Measurements from ENCODE around the gene RTP2. TPM values are rescaled to one million over a fixed set of nuclear protein-coding genes. Genes with fewer than 3 reads are reported as not detected.

RTP2 gene
- polyA plus RNA-seq, 1 experiment, result not detected

DNA sequence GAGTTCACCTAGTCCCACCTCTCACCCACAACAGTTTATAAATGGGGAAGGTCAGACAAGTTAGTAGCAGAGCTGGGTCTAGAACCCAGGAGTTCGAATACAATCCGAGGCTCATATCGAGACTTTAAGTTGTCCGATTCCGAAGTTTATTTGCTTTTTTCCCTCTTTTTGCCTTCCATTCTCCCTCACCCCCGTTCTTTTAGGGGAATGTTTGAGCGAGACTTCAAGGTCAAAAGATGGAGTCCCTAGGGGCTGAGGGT is 35.6 kb upstream of the RTP2 start:
- TF ChIP-seq, protein P1, sequence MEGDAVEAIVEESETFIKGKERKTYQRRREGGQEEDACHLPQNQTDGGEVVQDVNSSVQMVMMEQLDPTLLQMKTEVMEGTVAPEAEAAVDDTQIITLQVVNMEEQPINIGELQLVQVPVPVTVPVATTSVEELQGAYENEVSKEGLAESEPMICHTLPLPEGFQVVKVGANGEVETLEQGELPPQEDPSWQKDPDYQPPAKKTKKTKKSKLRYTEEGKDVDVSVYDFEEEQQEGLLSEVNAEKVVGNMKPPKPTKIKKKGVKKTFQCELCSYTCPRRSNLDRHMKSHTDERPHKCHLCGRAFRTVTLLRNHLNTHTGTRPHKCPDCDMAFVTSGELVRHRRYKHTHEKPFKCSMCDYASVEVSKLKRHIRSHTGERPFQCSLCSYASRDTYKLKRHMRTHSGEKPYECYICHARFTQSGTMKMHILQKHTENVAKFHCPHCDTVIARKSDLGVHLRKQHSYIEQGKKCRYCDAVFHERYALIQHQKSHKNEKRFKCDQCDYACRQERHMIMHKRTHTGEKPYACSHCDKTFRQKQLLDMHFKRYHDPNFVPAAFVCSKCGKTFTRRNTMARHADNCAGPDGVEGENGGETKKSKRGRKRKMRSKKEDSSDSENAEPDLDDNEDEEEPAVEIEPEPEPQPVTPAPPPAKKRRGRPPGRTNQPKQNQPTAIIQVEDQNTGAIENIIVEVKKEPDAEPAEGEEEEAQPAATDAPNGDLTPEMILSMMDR (IDR thresholded peaks at IDR 0.05; ENCODE audit: low read depth, low read length), result no peak
- Histone ChIP-seq H3K4me3 (ENCODE audit: low read depth, low read length) (peak overlapping the region; percentile 55), H3K9me3 (ENCODE audit: control insufficient read depth, insufficient read depth, low read length) (no peaks in the 10 kb centered on the region), H3K27me3 (ENCODE audit: control insufficient read depth, insufficient read depth, low read length) (no peaks in the 10 kb centered on the region), H3K27ac (ENCODE audit: low read depth, low read length) (peak overlapping the region; percentile 91)
- ChIA-PET CTCF (interaction anchor here (0.7 to 6.4 kb wide), 13 partner anchors 9 to 1304 kb away, joined by 3 to 314 read pairs (median 4); partner anchors contain the start of gene LPP), POLR2A (interaction anchor here (0.6 to 1.3 kb wide), 3 partner anchors 59 to 1216 kb away, joined by 3 to 12 read pairs (median 6); no protein-coding TSS in a partner anchor)
- no peak for DNase-seq (ENCODE audit: low read depth, low spot score)

DNA sequence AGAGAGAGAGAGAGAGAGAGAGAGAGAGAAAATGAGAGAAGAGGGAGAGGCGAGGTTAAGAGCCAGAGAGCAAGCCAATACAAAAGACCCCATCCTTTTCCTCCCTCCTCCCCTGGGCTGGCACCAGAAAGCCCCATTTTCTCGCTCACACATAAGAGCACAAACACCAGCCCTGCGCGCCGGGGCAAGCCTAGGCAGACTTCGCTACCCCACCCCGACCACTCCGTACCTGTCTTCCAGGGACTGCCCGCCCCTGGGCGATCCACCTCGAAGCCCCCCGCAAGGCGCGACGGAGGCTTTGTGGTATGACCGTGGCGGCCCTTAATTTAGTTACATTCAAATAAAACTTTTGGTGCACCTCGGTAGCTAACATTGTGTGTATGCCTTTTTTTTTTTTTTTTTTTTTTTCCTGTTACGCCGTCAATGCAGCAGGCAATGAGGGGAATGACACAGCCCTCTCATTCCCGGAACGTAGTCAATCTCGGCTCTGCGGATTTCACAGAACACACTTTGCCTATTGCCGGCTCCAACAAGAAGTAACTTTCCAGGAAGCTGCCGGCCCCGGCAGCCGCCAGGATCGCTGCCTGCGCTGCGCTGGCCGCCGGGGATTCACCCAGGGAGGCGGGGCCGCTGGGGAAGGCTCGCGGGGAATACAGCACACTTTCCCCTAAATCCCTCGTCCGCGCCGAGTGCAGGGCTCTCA is 35.2 kb upstream of the RTP2 start:
- Histone ChIP-seq H3K4me3 (ENCODE audit: low read depth, low read length) (peak overlapping the region; percentile 55), H3K27me3 (ENCODE audit: control insufficient read depth, insufficient read depth, low read length) (no peaks in the 10 kb centered on the region), H3K27ac (ENCODE audit: low read depth, low read length) (peak overlapping the region; percentile 91), H3K9me3 (ENCODE audit: control insufficient read depth, insufficient read depth, low read length) (no peaks in the 10 kb centered on the region)
- no peak for DNase-seq (ENCODE audit: low read depth, low spot score)
- CTCF ChIA-PET, result interaction anchor here (0.6 to 6.4 kb wide), 20 partner anchors 10 to 1394 kb away, joined by 3 to 314 read pairs (median 4); partner anchors contain the start of gene LPP
- TF ChIP-seq, protein P1 (IDR thresholded peaks at IDR 0.05; ENCODE audit: low read depth, low read length), result peak; percentile 16; the same call in 1 of the 2 replicates
- POLR2A ChIA-PET, result interaction anchor here (0.6 to 1.3 kb wide), 6 partner anchors 60 to 1216 kb away, joined by 3 to 12 read pairs (median 4); no protein-coding TSS in a partner anchor

DNA sequence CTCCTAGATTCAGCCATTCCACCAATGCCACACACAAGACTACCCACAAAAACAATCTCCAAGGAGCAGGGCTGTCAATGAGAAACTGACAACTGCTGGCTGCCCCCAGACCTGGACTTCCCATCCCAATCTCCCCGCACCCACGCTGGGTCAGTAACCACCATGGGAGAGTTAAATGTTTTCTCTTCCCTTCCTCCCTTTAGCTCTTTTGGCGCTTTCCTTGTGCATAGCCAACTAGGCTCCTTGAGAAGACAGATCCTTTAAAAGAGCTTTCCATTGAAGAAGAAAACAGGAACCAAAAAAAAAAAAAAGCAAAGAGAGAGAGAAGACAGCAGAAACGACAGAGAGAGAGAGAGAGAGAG is 34.6 kb upstream of the RTP2 start:
- no peak for DNase-seq (ENCODE audit: low read depth, low spot score)
- ChIA-PET CTCF (interaction anchor here (0.6 to 6.4 kb wide), 10 partner anchors 613 to 1395 kb away, joined by 3 to 314 read pairs (median 4); no protein-coding TSS in a partner anchor), POLR2A (interaction anchor here (0.6 to 1.0 kb wide), 6 partner anchors 10 to 1217 kb away, joined by 3 to 7 read pairs (median 4); no protein-coding TSS in a partner anchor)
- Histone ChIP-seq H3K4me3 (ENCODE audit: low read depth, low read length) (no peak overlapping the region; the same call in 1 of the 2 replicates), H3K9me3 (ENCODE audit: control insufficient read depth, insufficient read depth, low read length) (no peaks in the 10 kb centered on the region), H3K27me3 (ENCODE audit: control insufficient read depth, insufficient read depth, low read length) (no peaks in the 10 kb centered on the region), H3K27ac (ENCODE audit: low read depth, low read length) (no peak overlapping the region)
- TF ChIP-seq, protein P1 (IDR thresholded peaks at IDR 0.05; ENCODE audit: low read depth, low read length), result no peak

DNA sequence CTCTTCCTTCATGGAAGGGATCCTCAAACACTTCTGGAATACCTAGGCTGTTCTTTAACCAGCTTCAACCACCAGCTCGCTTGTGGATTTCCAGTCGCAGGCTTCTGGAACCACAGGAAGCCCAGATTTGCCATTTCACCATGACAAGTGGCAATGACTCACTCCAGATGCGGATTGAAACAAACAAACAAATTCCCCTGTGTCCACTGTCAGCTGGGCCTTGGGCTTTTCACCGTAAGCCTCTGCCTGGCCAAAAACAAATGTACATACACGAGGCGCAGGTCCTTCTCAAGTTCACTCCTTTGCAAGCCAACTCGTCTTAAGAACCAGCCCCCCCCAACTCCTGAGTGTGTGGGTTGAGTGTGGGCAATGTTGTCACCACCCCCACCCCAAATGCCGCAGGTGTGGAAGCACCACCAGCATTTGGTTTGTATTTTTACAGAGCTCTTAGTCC is 34.1 kb upstream of the RTP2 start:
- DNase-seq (ENCODE audit: low read depth, low spot score), result no peak
- POLR2A ChIA-PET, result interaction anchor here (0.6 to 0.7 kb wide), 5 partner anchors 10 to 1187 kb away, joined by 3 to 7 read pairs (median 3); no protein-coding TSS in a partner anchor
- Histone ChIP-seq H3K9me3 (ENCODE audit: control insufficient read depth, insufficient read depth, low read length) (no peaks in the 10 kb centered on the region), H3K27ac (ENCODE audit: low read depth, low read length) (no peak overlapping the region), H3K27me3 (ENCODE audit: control insufficient read depth, insufficient read depth, low read length) (no peaks in the 10 kb centered on the region), H3K4me3 (ENCODE audit: low read depth, low read length) (no peak overlapping the region)
- CTCF ChIA-PET, result interaction anchor here (0.6 to 6.4 kb wide), 10 partner anchors 417 to 1496 kb away, joined by 3 to 314 read pairs (median 3); no protein-coding TSS in a partner anchor
- TF ChIP-seq, protein P1 (IDR thresholded peaks at IDR 0.05; ENCODE audit: low read depth, low read length), result no peak

DNA sequence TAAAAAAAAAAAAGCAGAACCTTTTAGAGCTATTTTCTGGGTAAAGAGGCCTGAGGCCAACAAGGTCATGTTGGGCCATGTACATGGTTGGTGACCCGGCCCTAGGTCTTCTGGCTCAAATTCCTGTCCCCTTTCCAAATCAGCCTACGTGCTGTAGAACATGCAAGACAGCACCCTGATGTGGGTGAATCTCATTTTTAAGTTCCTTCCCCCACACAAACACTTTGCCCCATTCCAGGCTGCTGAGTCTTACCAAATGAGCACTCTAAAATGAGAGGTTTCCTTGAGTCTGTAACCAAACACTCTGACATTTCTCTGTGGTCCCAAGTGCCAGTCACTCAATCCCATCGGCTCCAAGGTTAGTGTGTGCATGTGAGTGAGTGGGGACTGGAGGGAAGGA is 33.5 kb upstream of the RTP2 start:
- ChIA-PET POLR2A (no interaction called here), CTCF (interaction anchor here (0.5 to 6.4 kb wide), 8 partner anchors 27 to 1497 kb away, joined by 3 to 314 read pairs (median 3); no protein-coding TSS in a partner anchor)
- H3K9me3 ChIP-seq (ENCODE audit: control insufficient read depth, insufficient read depth, low read length), result no peaks in the 10 kb centered on the region
- H3K27ac ChIP-seq (ENCODE audit: low read depth, low read length), result no peak overlapping the region
- no peak overlapping the region for H3K4me3 ChIP-seq (ENCODE audit: low read depth, low read length)
- H3K27me3 ChIP-seq (ENCODE audit: control insufficient read depth, insufficient read depth, low read length), result no peaks in the 10 kb centered on the region
- TF ChIP-seq, protein P1 (IDR thresholded peaks at IDR 0.05; ENCODE audit: low read depth, low read length), result no peak
- DNase-seq (ENCODE audit: low read depth, low spot score), result no peak
